A549 (cell line): ENCODE measurements around the gene NEK4. TPM values are rescaled to one million over a fixed set of nuclear protein-coding genes. Genes with fewer than 3 reads are reported as not detected.

Experiments used
- ATAC-seq, 2 experiments: fragments of 200-7000 bp in 1 of 2; fragments of >200 bp in 1 of 2; cut with Nextera tagmentation in 1 of 2; cut with Tn5 transposase in 1 of 2; 3 replicates each; pipeline versions ENCODE4 v1.8.0 to v1.9.1; 2018 to 2020; ENCODE audit warnings: mild to moderate bottlenecking in 1 of 2, moderate library complexity in 1 of 2
- CTCF ChIA-PET: fragments of 300-600 bp; sonication (Branson Sonifier 250); formaldehyde crosslinking; extraction: SDS; loops from one replicate; lab custom pipeline; 2021; ENCODE audit warnings: antibody characterized with exemption, inconsistent platforms; lab: Yijun Ruan, JAX
- POLR2A ChIA-PET: fragments of 350-600 bp; formaldehyde crosslinking; extraction: SDS; loops from one replicate; lab custom pipeline; 2021; ENCODE audit warnings: antibody characterized with exemption, inconsistent platforms; lab: Yijun Ruan, JAX
- DNase-seq, 2 experiments: peaks; one replicate each; pipeline versions ENCODE4 v3.0.0 to v3.0.0-alpha.2; 2011 to 2016; ENCODE audit warnings: low read depth in 1 of 2, low spot score in 1 of 2
- FAIRE-seq: peaks from 2 replicates; lab custom pipeline; 2011; peaks lifted over from hg19 to GRCh38; lab: Jason Lieb, UNC
- H3K27ac ChIP-seq, 2 experiments: fragments of >200 bp; sonication (Bioruptor Twin); formaldehyde crosslinking; 3 replicates each; pipeline ENCODE4 v1.5.1; 2016 to 2017
- H3K4me1 ChIP-seq: fragments of >200 bp; sonication (Bioruptor Twin); formaldehyde crosslinking; 3 replicates; pipeline ENCODE4 v1.6.1; 2016
- H3K4me2 ChIP-seq: fragments of >200 bp; sonication (Bioruptor Twin); formaldehyde crosslinking; 3 replicates; pipeline ENCODE4 v1.6.1; 2016
- H3K4me3 ChIP-seq: fragments of >200 bp; sonication (Bioruptor Twin); formaldehyde crosslinking; 3 replicates; pipeline ENCODE4 v1.5.1; 2016
- H3K9me3 ChIP-seq: fragments of >200 bp; sonication (Bioruptor Twin); formaldehyde crosslinking; 3 replicates; pipeline ENCODE4 v1.6.1; 2016
- BHLHE40 ChIP-seq: IDR thresholded peaks from 2 replicates; pipeline ENCODE4 v1.6.1; 2012; ENCODE audit warnings: low read depth, low read length, inconsistent platforms
- CBX8 ChIP-seq: fragments of 200-600 bp; sonication (generic); IDR thresholded peaks from 2 replicates; pipeline ENCODE4 v1.6.1; 2016
- CEBPB ChIP-seq, 2 experiments: fragments of >200 bp in 1 of 2; sonication (Bioruptor Twin) in 1 of 2; formaldehyde crosslinking in 1 of 2; IDR thresholded peaks; 2 replicates each; pipeline ENCODE4 v1.6.1; 2012 to 2016
- EHMT2 ChIP-seq: fragments of 200-600 bp; sonication (generic); IDR thresholded peaks from 2 replicates; pipeline ENCODE4 v1.6.1; 2016; ENCODE audit warnings: antibody characterized with exemption, low read depth, mild to moderate bottlenecking, moderate library complexity
- ESRRA ChIP-seq: fragments of 150-350 bp; IDR thresholded peaks from 2 replicates; pipeline ENCODE4 v1.6.1; 2014; ENCODE audit warnings: mild to moderate bottlenecking, low read length, borderline replicate concordance
- HDAC2 ChIP-seq: fragments of 200-600 bp; sonication (generic); IDR thresholded peaks from 2 replicates; pipeline ENCODE4 v1.6.1; 2016
- HEYL ChIP-seq: fragments of 250-450 bp; sonication (Bioruptor Pico); IDR thresholded peaks from 2 replicates; pipeline ENCODE4 v1.8.0; 2021; ENCODE audit warnings: mild to moderate bottlenecking, moderate library complexity
- HOXB13 ChIP-seq: fragments of 250-450 bp; sonication (Bioruptor Pico); IDR thresholded peaks from 2 replicates; pipeline ENCODE4 v1.5.0; 2020; ENCODE audit warnings: low read depth, mild to moderate bottlenecking, moderate library complexity
- HOXB5 ChIP-seq: fragments of 250-450 bp; sonication (Bioruptor Pico); IDR thresholded peaks from 2 replicates; pipeline ENCODE4 v1.5.0; 2020; ENCODE audit warnings: mild to moderate bottlenecking, moderate library complexity
- JUNB ChIP-seq: fragments of >200 bp; sonication (Bioruptor Twin); formaldehyde crosslinking; IDR thresholded peaks from 2 replicates; pipeline ENCODE4 v1.6.1; 2016
- KDM1A ChIP-seq: fragments of 200-600 bp; sonication (generic); IDR thresholded peaks from 2 replicates; pipeline ENCODE4 v1.6.1; 2016; ENCODE audit warnings: low read depth, mild to moderate bottlenecking
- MAFK ChIP-seq: fragments of 450-650 bp; IDR thresholded peaks from 2 replicates; pipeline ENCODE4 v1.6.1; 2014; ENCODE audit not compliant: partially characterized antibody
- MAZ ChIP-seq: fragments of 150-350 bp; IDR thresholded peaks from 2 replicates; pipeline ENCODE4 v1.6.1; 2014; ENCODE audit warnings: antibody characterized with exemption, low read depth, low read length, borderline replicate concordance
- NFE2L2 ChIP-seq: fragments of 150-350 bp; conservative IDR thresholded peaks from 2 replicates; pipeline ENCODE4 v1.6.1; 2014; ENCODE audit warnings: low read length
- NR3C1 ChIP-seq: fragments of >200 bp; sonication (Bioruptor Twin); formaldehyde crosslinking; IDR thresholded peaks from 3 replicates; pipeline ENCODE4 v1.6.1; 2017
- PBX3 ChIP-seq: IDR thresholded peaks from 2 replicates; pipeline ENCODE4 v1.6.1; 2012
- POLR2A ChIP-seq: IDR thresholded peaks from 2 replicates; pipeline ENCODE4 v1.6.1; 2012; ENCODE audit warnings: mild to moderate bottlenecking, low read length
- RARB ChIP-seq: fragments of 250-450 bp; sonication (Bioruptor Pico); IDR thresholded peaks from 2 replicates; pipeline ENCODE4 v1.8.0; 2021; ENCODE audit warnings: mild to moderate bottlenecking, moderate library complexity
- REST ChIP-seq: fragments of 200-600 bp; sonication (generic); IDR thresholded peaks from 2 replicates; pipeline ENCODE4 v1.6.1; 2016; ENCODE audit warnings: antibody characterized with exemption, mild to moderate bottlenecking, moderate library complexity
- RFX5 ChIP-seq: fragments of 450-650 bp; IDR thresholded peaks from 2 replicates; pipeline ENCODE4 v1.7.1; 2014; ENCODE audit warnings: antibody characterized with exemption, mild to moderate bottlenecking, moderate library complexity
- SMC3 ChIP-seq: fragments of >200 bp; sonication (Bioruptor Twin); formaldehyde crosslinking; IDR thresholded peaks from 3 replicates; pipeline ENCODE4 v1.6.1; 2018; ENCODE audit warnings: inconsistent platforms
- ZFP36 ChIP-seq: fragments of 450-650 bp; IDR thresholded peaks from 2 replicates; pipeline ENCODE4 v1.6.1; 2014; ENCODE audit warnings: borderline replicate concordance; ENCODE audit not compliant: partially characterized antibody
- WGBS: methylation state at CpG from one replicate; pipeline ENCODE4 v1.1.6; 2017; ENCODE audit errors: missing lambda C conversion rate; 5-methylcytosine and 5-hydroxymethylcytosine counted together
- polyA plus RNA-seq, 4 experiments: library from polyadenylated mRNA; depleted of rRNA in 3 of 4; stranded (reverse); fragments of >200 nt; fragmentation: RNase III in 1 of 4; extraction: RNeasy Plus Mini Kit Qiagen cat#74134 plus additional on column Dnase treatment in 1 of 4; gene quantifications; 2 replicates in 3 of 4; 3 replicates in 1 of 4; pipeline ENCODE4 v1.2.3, GENCODE V29; 2011 to 2017
- TF ChIP-seq, protein P1 (sequence below): IDR thresholded peaks from 2 replicates; pipeline ENCODE4 v1.6.1; 2012

NEK4 gene
- polyA plus RNA-seq, 2 of the 4 experiments (the other 2 are of a cell fraction), result 12.1 to 19.4 TPM

DNA sequence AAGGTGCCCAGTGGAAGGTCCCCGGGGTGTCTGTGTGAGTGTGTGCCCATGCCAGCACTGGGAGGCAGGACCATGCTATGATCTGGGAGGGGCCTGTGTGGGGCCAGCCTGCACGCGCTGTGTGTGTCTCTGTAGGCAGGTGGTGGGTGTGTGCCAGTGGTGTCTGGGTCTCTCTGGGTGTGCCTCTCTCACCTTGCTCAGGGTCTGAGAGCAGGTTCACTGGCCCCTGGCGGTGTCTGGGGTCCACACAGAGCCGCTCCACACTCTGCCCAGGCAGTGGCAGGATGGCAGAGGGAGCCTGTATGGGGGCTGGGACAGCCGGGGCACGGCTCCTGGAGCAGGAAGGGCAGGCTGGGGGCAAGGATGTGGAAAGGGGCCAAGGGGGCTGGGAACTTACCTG, 47.1 kb upstream of the NEK4 start:
- Histone ChIP-seq H3K9me3 (no peaks in the 10 kb centered on the region), H3K27ac (no peak overlapping the region)
- no peak for DNase-seq
- WGBS, result 97% methylated on average over 5 of the region's 7 CpGs
- CTCF ChIA-PET, result no interaction called here
- TF ChIP-seq HOXB5 (CRISPR knock-in tag), result no peak
- TF ChIP-seq, all 56 proteins: peak for 0
- no peak for ATAC-seq
- no peak for FAIRE-seq
- POLR2A ChIA-PET, result no interaction called here
- Histone ChIP-seq H3K4me3 (no peak overlapping the region), H3K4me1 (no peaks in the 10 kb centered on the region), H3K4me2 (no peak overlapping the region)

- FAIRE-seq (no peak), DNase-seq (no peak)
- WGBS, result 95% methylated on average over 10 of the region's 10 CpGs
These were observed 46.5 kb upstream of the NEK4 start for GRCh38 chr3:52817221-52817620.

DNA sequence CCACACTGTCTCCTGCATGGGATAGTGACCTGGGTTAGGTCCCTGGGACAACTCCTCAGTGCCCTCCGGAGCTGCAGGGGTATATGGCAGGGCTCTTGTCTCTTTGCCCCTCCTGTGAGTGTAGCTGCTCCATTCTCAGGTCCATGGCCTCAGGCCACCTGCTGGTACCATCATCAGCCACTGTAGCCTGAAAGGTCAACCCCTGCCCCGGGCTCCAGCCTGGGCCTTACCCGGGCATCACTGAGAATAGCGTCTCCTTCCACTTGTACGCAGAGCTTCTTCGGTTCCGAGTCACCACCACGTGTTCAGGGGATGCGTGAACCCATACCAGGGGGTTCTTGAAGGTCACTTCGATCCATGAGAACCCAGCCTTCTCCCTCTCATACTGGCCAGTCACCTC, 45.9 kb upstream of the NEK4 start:
- ChIA-PET POLR2A (no interaction called here), CTCF (interaction anchor here (0.6 to 3.5 kb wide), 2 partner anchors 23 to 72 kb away, joined by 3 to 11 read pairs; partner anchors contain the start of gene ITIH3)
- Histone ChIP-seq H3K9me3 (no peaks in the 10 kb centered on the region), H3K4me1 (no peaks in the 10 kb centered on the region), H3K4me2 (no peak overlapping the region), H3K4me3 (no peak overlapping the region), H3K27ac (no peak overlapping the region)
- no peak for DNase-seq
- FAIRE-seq, result no peak
- ATAC-seq, result no peak
- WGBS, result no CpG with 5 or more reads among the region's 10 CpGs
- TF ChIP-seq JUNB, result no peak
- no peak for TF ChIP-seq EHMT2
- no peak for TF ChIP-seq HEYL (CRISPR knock-in tag)
- no peak for TF ChIP-seq REST
- TF ChIP-seq POLR2A, result no peak
- TF ChIP-seq ESRRA, result no peak
- TF ChIP-seq PBX3, result no peak
- no peak for TF ChIP-seq HOXB13
- TF ChIP-seq SMC3, result no peak
- TF ChIP-seq HDAC2, result no peak
- no peak for TF ChIP-seq CBX8
- no peak for TF ChIP-seq ZFP36
- TF ChIP-seq MAZ, result no peak

More at GRCh38 chr3:52817221-52817620, 46.5 kb upstream of the NEK4 start:
- Histone ChIP-seq H3K9me3 (no peaks in the 10 kb centered on the region), H3K27ac (no peak overlapping the region), H3K4me2 (no peak overlapping the region), H3K4me3 (no peak overlapping the region), H3K4me1 (no peaks in the 10 kb centered on the region)
- ChIA-PET CTCF (interaction anchor here (3.5 kb wide), 1 partner anchor 24 kb away, joined by 11 read pairs; the partner anchor contains the start of gene ITIH3), POLR2A (no interaction called here)
- ATAC-seq, result no peak
- TF ChIP-seq ESRRA, result no peak
- no peak for TF ChIP-seq MAFK
- no peak for TF ChIP-seq KDM1A
- no peak for TF ChIP-seq NR3C1
- no peak for TF ChIP-seq RARB (CRISPR knock-in tag)
- no peak for TF ChIP-seq POLR2A
- no peak for TF ChIP-seq CEBPB (IDR thresholded peaks at IDR 0.05)
- no peak for TF ChIP-seq BHLHE40
- TF ChIP-seq, protein P1, sequence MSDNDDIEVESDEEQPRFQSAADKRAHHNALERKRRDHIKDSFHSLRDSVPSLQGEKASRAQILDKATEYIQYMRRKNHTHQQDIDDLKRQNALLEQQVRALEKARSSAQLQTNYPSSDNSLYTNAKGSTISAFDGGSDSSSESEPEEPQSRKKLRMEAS, result no peak
- TF ChIP-seq PBX3, result no peak
- no peak for TF ChIP-seq NFE2L2
- TF ChIP-seq RFX5, result no peak
